ENCODE measurements around the gene LCT. TPM values are rescaled to one million over a fixed set of nuclear protein-coding genes. Genes with fewer than 3 reads are reported as not detected.

The LCT gene
- total and polyA plus RNA-seq, 4 donors: 0.01 to 0.06 (median 0.02) TPM; not detected in 1

DNA sequence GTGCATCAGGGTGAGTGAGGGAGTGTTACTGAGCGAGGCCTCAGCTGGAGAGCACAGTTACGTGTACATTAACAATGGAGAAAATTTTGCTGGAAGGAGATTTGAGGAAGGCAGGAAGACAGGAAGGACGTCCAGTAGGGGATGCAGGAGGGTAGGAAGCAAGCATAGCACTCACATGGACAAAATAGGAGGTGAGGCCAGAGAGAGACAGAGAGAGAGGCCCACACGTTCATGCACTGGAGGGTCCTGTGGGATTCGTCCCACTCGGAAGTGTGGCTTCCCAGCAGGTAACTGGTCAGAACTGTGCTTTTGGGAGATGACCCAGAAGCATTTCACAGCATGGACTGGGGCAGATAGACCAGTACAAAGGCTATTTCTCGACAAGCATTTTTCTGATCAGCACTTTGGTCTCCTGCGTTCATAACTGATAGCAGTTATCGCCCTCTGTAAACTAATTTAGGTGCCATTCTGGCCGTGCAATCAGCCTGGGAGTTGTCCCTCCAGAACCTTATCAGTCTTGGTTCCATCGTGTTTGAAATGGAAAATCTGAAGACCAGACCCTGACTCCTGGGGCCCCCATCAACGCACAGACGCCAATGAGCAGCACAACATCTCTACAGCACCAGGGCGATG lies 5.7 kb downstream of the LCT start:
- Histone ChIP-seq H3K4me3 (no peak overlapping the region), H3K9ac (ENCODE audit: insufficient read depth in 1 of 2, low read length in 2 of 2) (no peak overlapping the region), H3K4me1 (ENCODE audit: control insufficient read depth in 5 of 5, insufficient read depth in 5 of 5, low read length in 5 of 5) (no peaks in the 10 kb centered on the region), H3K27ac (ENCODE audit: low read depth in 1 of 2, low read length in 1 of 2) (no peak overlapping the region), H3K27me3 (ENCODE audit: control insufficient read depth in 3 of 3, insufficient read depth in 3 of 3, low read length in 2 of 3) (no peaks in the 10 kb centered on the region), H3K36me3 (ENCODE audit: control insufficient read depth in 4 of 4, insufficient read depth in 4 of 4, low read length in 4 of 4) (no peaks in the 10 kb centered on the region), H3K9me3 (ENCODE audit: control insufficient read depth in 4 of 4, insufficient read depth in 3 of 4, low read length in 3 of 4) (no peaks in the 10 kb centered on the region)
- DNase-seq: no peak
- 87% methylated on average over 14 of the region's 14 CpGs for WGBS, 2 donors
- ATAC-seq (ENCODE audit: insufficient read depth, low FRiP score): no peak
- TF ChIP-seq, protein P1, sequence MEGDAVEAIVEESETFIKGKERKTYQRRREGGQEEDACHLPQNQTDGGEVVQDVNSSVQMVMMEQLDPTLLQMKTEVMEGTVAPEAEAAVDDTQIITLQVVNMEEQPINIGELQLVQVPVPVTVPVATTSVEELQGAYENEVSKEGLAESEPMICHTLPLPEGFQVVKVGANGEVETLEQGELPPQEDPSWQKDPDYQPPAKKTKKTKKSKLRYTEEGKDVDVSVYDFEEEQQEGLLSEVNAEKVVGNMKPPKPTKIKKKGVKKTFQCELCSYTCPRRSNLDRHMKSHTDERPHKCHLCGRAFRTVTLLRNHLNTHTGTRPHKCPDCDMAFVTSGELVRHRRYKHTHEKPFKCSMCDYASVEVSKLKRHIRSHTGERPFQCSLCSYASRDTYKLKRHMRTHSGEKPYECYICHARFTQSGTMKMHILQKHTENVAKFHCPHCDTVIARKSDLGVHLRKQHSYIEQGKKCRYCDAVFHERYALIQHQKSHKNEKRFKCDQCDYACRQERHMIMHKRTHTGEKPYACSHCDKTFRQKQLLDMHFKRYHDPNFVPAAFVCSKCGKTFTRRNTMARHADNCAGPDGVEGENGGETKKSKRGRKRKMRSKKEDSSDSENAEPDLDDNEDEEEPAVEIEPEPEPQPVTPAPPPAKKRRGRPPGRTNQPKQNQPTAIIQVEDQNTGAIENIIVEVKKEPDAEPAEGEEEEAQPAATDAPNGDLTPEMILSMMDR (IDR thresholded peaks at IDR 0.05; ENCODE audit: control extremely low read depth, extremely low read depth): no peak

DNA sequence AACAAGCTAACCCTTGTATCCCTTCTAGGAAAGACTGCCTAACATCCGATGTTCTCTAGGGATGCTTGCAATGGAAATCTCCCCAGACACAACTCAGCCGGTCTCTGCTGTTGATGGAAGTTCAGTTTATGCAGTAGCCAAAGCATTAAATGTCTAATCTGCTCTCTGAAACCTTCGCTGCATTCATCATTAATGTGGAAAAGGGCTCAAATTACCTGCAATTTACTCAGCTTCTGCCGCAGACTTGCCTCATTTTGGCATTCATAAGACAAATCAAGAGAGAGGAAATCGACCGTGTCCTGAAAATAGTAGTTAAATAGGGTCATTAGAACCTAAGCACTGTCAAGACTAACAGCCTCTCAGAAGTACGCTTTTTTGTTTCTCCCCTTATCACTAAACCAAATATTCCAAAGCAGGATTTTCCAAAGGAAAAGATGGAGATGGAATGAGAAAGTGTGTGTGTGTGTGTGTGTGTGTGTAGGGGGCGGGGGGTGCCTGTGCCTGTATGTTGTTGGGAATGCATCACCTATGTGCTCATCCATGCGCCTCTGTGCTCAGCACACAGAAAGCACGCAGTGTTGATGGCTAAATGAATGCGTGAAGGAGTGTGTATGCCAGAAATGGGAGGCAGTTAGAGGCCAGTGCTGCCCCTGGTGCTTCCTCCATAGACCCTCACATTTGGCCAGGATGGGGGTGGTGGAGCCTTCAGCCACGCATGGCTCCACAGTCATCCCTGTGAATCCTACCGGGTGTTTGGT lies 7.4 kb downstream of the LCT start:
- H3K36me3 ChIP-seq (ENCODE audit: control insufficient read depth in 4 of 4, insufficient read depth in 4 of 4, low read length in 4 of 4): no peaks in the 10 kb centered on the region
- DNase-seq (no peak), ATAC-seq (ENCODE audit: insufficient read depth, low FRiP score) (no peak)
- peaks cover 0 to 8% (median 0%) of the 10 kb centered on the region in 5 donors for H3K4me1 ChIP-seq (ENCODE audit: control insufficient read depth in 5 of 5, insufficient read depth in 5 of 5, low read length in 5 of 5)
- TF ChIP-seq, protein P1 (IDR thresholded peaks at IDR 0.05; ENCODE audit: control extremely low read depth, extremely low read depth): no peak
- no peak overlapping the region for H3K27ac ChIP-seq (ENCODE audit: low read depth in 1 of 2, low read length in 1 of 2)
- no peaks in the 10 kb centered on the region for H3K9me3 ChIP-seq (ENCODE audit: control insufficient read depth in 4 of 4, insufficient read depth in 3 of 4, low read length in 3 of 4)
- no peaks in the 10 kb centered on the region for H3K27me3 ChIP-seq (ENCODE audit: control insufficient read depth in 3 of 3, insufficient read depth in 3 of 3, low read length in 2 of 3)
- WGBS, 2 donors: 90 to 92% methylated on average over 13 of the region's 13 CpGs
- H3K4me3 ChIP-seq: no peak overlapping the region
- H3K9ac ChIP-seq (ENCODE audit: insufficient read depth in 1 of 2, low read length in 2 of 2): no peak overlapping the region

DNA sequence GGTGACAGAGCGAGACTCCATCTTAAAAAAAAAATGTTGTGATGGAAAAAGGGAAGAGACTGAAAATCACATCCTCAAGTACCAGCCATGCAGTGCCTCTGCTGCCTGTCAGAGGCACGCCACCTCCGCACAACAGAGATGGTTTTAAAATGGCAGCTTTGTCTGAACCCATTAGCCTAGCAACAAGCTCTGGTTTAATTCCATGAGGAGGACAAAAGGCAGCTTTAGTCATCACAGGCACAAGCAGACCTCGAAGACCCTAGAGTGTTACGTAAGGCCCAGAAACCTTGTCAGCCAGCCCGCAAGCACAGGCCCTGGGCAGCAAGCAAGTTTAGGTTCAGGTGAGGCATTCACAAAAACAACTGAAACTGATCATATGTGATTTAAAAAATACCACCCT lies 10.4 kb downstream of the LCT start:
- H3K36me3 ChIP-seq (ENCODE audit: control insufficient read depth in 4 of 4, insufficient read depth in 4 of 4, low read length in 4 of 4): no peaks in the 10 kb centered on the region
- 87 to 90% methylated on average over 6 of the region's 6 CpGs for WGBS, 2 donors

More for the DNA sequence above, 10.4 kb downstream of the LCT start:
- TF ChIP-seq, protein P1 (IDR thresholded peaks at IDR 0.05; ENCODE audit: control extremely low read depth, extremely low read depth): no peak
- no peak overlapping the region for H3K27ac ChIP-seq (ENCODE audit: low read depth in 1 of 2, low read length in 1 of 2)
- DNase-seq: no peak
- peaks cover 0 to 3% (median 0%) of the 10 kb centered on the region in 4 donors for H3K9me3 ChIP-seq (ENCODE audit: control insufficient read depth in 4 of 4, insufficient read depth in 3 of 4, low read length in 3 of 4)
- H3K4me1 ChIP-seq (ENCODE audit: control insufficient read depth in 5 of 5, insufficient read depth in 5 of 5, low read length in 5 of 5): peaks cover 0 to 8% (median 0%) of the 10 kb centered on the region in 5 donors
- no peak for ATAC-seq (ENCODE audit: insufficient read depth, low FRiP score)
- no peak overlapping the region for H3K4me3 ChIP-seq
- H3K27me3 ChIP-seq (ENCODE audit: control insufficient read depth in 3 of 3, insufficient read depth in 3 of 3, low read length in 2 of 3): no peaks in the 10 kb centered on the region
- H3K9ac ChIP-seq (ENCODE audit: insufficient read depth in 1 of 2, low read length in 2 of 2): no peak overlapping the region
